ENCODE results near the gene STMP1. TPM values are rescaled to one million over a fixed set of nuclear protein-coding genes. Genes with fewer than 3 reads are reported as not detected.
"Not testable (repeated sequence)": the region's sequence is repeated elsewhere in the genome, so short reads cannot be mapped to it uniquely, and the experiment has no call there.

Gene STMP1
- polyA plus RNA-seq, 10 donors = 45.9 to 53.3 (median 49.9) TPM

GRCh38 chr7:135661311-135662122 lies 797 bp upstream of the STMP1 start:
- no peak for DNase-seq

GRCh38 chr7:135662123-135662372 lies 266 bp upstream of the STMP1 start:
- no peak for DNase-seq

GRCh38 chr7:135664046-135664589 lies 1.8 kb downstream of the STMP1 start:
- no peak for DNase-seq

- DNase-seq = no peak
These were observed 2.7 kb downstream of the STMP1 start for GRCh38 chr7:135665042-135665441.

- DNase-seq = no peak
These were observed 3.8 kb downstream of the STMP1 start for GRCh38 chr7:135666156-135666555.

GRCh38 chr7:135666846-135667245 lies 4.5 kb downstream of the STMP1 start:
- DNase-seq = no peak

GRCh38 chr7:135667626-135668025 lies 5.3 kb downstream of the STMP1 start:
- not testable (repeated sequence) for DNase-seq

- not testable (repeated sequence) for DNase-seq
These were observed 6.6 kb downstream of the STMP1 start for GRCh38 chr7:135668852-135669395.

GRCh38 chr7:135669774-135670173 lies 7.5 kb downstream of the STMP1 start:
- no peak for DNase-seq

GRCh38 chr7:135670179-135670578 lies 7.9 kb downstream of the STMP1 start:
- DNase-seq = no peak

- peak in 2 of 3 donors; percentile 36 to 67 for DNase-seq
These were observed 10.4 kb downstream of the STMP1 start for GRCh38 chr7:135672560-135673359.

GRCh38 chr7:135673360-135673706 lies 11.0 kb downstream of the STMP1 start:
- DNase-seq = no peak

GRCh38 chr7:135678612-135679575 lies 16.6 kb downstream of the STMP1 start:
- peak in 2 of 3 donors; percentile 41 to 52 for DNase-seq

- DNase-seq = no peak
These were observed 19.4 kb downstream of the STMP1 start for GRCh38 chr7:135681762-135682161.

GRCh38 chr7:135682191-135682590 lies 19.9 kb downstream of the STMP1 start:
- DNase-seq = no peak

- DNase-seq = no peak
These were observed 21.3 kb downstream of the STMP1 start for GRCh38 chr7:135683609-135684008.

GRCh38 chr7:135684136-135684535 lies 21.8 kb downstream of the STMP1 start:
- DNase-seq = no peak

- DNase-seq = no peak
These were observed 22.4 kb downstream of the STMP1 start for GRCh38 chr7:135684699-135685098.

- DNase-seq = no peak
These were observed 23.2 kb downstream of the STMP1 start for GRCh38 chr7:135685306-135686084.

- no peak for DNase-seq
These were observed 25.2 kb downstream of the STMP1 start for GRCh38 chr7:135687466-135687865.

GRCh38 chr7:135690566-135690965 lies 28.3 kb downstream of the STMP1 start:
- no peak for DNase-seq
